Measurements from ENCODE around the gene C5.

C5 gene

GRCh38 chr9:120951960-120952618, 98.0 kb downstream of the C5 start:
- TF ChIP-seq, protein P1, sequence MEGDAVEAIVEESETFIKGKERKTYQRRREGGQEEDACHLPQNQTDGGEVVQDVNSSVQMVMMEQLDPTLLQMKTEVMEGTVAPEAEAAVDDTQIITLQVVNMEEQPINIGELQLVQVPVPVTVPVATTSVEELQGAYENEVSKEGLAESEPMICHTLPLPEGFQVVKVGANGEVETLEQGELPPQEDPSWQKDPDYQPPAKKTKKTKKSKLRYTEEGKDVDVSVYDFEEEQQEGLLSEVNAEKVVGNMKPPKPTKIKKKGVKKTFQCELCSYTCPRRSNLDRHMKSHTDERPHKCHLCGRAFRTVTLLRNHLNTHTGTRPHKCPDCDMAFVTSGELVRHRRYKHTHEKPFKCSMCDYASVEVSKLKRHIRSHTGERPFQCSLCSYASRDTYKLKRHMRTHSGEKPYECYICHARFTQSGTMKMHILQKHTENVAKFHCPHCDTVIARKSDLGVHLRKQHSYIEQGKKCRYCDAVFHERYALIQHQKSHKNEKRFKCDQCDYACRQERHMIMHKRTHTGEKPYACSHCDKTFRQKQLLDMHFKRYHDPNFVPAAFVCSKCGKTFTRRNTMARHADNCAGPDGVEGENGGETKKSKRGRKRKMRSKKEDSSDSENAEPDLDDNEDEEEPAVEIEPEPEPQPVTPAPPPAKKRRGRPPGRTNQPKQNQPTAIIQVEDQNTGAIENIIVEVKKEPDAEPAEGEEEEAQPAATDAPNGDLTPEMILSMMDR (IDR thresholded peaks at IDR 0.05; ENCODE audit: extremely low read depth, missing control alignments): no peak
- DNase-seq (ENCODE audit: low spot score): no peak

DNA sequence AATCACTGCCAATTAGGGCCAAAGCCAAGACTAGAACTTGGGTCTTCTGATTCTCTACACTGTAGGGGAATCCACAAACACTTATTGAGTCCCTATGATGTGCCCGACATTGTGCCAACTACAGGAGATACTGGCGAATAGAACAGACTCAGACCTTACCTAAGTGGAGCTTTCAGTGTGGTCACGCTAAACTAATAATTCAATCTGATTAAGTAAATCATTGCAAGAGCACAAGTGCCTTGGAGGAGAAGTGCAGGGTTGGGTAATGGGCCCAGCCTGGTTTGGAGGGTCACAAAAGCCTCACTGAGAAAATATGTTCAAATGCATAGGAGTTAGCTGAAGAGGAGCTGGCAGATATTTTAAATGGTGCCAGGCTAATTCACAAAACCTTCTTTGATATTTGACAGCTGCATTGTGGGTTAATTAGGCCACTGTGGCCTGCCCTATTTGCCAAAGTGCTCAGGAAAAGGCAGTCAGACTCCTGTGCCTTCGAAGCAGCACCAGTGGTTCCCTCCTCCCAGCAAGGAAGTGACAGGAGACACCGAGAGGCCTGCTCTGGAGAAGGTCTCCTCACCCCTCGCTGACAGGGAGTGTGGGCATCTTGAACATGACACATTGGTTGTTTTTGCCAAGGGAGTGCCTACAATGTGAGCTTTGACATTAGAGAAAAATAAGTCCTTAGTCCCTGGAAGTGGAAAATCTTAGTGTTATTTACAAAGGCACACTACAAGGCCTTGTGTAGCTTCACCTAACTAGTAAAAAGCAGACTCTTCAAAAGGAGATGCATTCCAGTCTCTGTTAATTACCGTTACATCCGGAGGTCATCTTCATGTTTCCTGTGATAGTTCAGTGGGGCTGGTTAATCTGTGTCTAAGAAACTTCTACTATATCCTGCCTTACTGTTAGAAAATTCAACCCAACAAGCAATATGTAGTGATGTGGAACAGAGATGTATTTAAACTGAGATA, 99.4 kb downstream of the C5 start:
- DNase-seq (ENCODE audit: low spot score): no peak
- TF ChIP-seq, protein P1 (IDR thresholded peaks at IDR 0.05; ENCODE audit: extremely low read depth, missing control alignments): no peak

GRCh38 chr9:120949290-120949689, 100.8 kb downstream of the C5 start:
- no peak for DNase-seq (ENCODE audit: low spot score)
- TF ChIP-seq, protein P1 (IDR thresholded peaks at IDR 0.05; ENCODE audit: extremely low read depth, missing control alignments): no peak

- TF ChIP-seq, protein P1 (IDR thresholded peaks at IDR 0.05; ENCODE audit: extremely low read depth, missing control alignments): no peak
- DNase-seq (ENCODE audit: low spot score): no peak
Observed at GRCh38 chr9:120948824-120949223, 101.3 kb downstream of the C5 start.

GRCh38 chr9:120947222-120947621, 102.9 kb downstream of the C5 start:
- DNase-seq (ENCODE audit: low spot score): no peak
- TF ChIP-seq, protein P1 (IDR thresholded peaks at IDR 0.05; ENCODE audit: extremely low read depth, missing control alignments): no peak

GRCh38 chr9:120946259-120946658, 103.8 kb downstream of the C5 start:
- TF ChIP-seq, protein P1 (IDR thresholded peaks at IDR 0.05; ENCODE audit: extremely low read depth, missing control alignments): no peak
- no peak for DNase-seq (ENCODE audit: low spot score)

GRCh38 chr9:120944948-120945347, 105.1 kb downstream of the C5 start:
- no peak for DNase-seq (ENCODE audit: low spot score)
- TF ChIP-seq, protein P1 (IDR thresholded peaks at IDR 0.05; ENCODE audit: extremely low read depth, missing control alignments): no peak
